Coronary artery (tissue), 2 donors: ENCODE data around the gene TENT5A.
"Not testable (repeated sequence)": the region's sequence is repeated elsewhere in the genome, so short reads cannot be mapped to it uniquely, and the experiment has no call there.

Experiments
- DNase-seq: peaks from one replicate; pipeline ENCODE4 v3.0.0-alpha.2; 2017; ENCODE audit warnings: low spot score
- H3K27ac ChIP-seq, 2 donors: fragments of 200-600 bp; sonication (generic); one replicate each; pipeline ENCODE4 v1.5.1; 2016 to 2019
- H3K4me3 ChIP-seq: fragments of 200-600 bp; sonication (generic); 2 replicates; pipeline ENCODE4 v1.5.1; 2016; ENCODE audit warnings: mild to moderate bottlenecking, moderate library complexity
- TF ChIP-seq, protein P1 (sequence below): fragments of 200-600 bp; sonication (generic); IDR thresholded peaks from one replicate; pipeline ENCODE4 v1.5.1; 2019; ENCODE audit warnings: antibody characterized with exemption

TENT5A gene

DNA sequence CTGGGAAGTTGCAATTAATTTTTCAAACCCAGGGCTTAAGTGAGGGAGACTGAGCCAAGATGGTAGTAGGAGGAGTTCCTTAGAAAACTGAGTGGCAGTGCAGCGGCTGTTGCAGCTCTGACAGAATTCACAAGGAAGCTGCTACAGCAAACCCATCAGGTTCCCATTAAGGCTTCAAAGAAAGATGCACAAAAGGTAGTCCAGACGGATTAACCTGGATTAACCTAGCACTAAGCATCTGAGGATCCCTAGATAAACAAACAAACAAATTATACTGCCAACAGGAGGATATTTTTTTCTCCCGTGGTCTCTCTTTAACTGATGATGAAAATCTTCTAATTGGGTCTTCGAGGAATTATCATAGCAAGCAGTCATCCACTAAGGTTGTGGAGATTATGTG lies 5.2 kb downstream of the TENT5A start:
- TF ChIP-seq, protein P1, sequence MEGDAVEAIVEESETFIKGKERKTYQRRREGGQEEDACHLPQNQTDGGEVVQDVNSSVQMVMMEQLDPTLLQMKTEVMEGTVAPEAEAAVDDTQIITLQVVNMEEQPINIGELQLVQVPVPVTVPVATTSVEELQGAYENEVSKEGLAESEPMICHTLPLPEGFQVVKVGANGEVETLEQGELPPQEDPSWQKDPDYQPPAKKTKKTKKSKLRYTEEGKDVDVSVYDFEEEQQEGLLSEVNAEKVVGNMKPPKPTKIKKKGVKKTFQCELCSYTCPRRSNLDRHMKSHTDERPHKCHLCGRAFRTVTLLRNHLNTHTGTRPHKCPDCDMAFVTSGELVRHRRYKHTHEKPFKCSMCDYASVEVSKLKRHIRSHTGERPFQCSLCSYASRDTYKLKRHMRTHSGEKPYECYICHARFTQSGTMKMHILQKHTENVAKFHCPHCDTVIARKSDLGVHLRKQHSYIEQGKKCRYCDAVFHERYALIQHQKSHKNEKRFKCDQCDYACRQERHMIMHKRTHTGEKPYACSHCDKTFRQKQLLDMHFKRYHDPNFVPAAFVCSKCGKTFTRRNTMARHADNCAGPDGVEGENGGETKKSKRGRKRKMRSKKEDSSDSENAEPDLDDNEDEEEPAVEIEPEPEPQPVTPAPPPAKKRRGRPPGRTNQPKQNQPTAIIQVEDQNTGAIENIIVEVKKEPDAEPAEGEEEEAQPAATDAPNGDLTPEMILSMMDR: no peak
- Histone ChIP-seq H3K27ac (peak overlapping the region in 1 of 2 donors; percentile 18), H3K4me3 (peak overlapping the region; percentile 90)
- DNase-seq: no peak

DNA sequence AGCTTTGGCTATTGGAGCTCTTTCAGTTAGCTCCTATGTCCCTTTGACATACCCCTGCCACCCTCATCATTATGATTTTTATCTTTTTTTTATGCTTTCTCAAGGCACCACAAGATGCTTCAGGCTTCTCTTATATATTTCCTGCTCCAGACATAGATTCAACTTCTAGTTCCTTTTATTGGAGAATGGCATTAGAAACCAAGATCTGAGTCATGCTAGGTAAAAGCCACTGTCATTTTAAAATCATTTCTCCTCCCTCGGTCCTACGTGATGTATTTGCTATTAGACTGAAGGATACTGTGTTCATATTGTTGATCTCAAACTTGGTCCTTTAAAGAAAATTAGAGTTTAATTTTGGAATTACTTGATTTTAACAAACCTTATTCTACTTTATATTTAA lies 8.3 kb downstream of the TENT5A start:
- no peak overlapping the region for H3K4me3 ChIP-seq
- H3K27ac ChIP-seq: no peak overlapping the region
- TF ChIP-seq, protein P1: no peak
- no peak for DNase-seq

DNA sequence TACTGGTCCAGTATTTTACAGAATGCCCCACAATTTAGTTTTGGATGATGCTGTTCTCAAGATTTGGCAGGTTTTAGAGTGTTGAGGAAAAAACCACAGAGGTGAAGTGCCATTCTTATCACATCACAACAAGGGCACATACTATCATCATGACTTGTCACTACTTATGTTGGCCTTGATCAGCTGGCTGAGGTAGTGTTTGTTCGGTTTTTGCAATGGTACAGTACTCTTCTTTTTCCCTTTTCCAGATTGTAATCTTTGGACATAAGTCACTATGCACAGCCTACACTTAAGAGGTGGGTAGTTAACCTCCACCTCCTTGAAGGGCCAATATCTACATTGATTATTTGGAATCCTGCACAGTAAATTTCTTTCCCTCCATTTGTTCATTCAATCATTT lies 8.8 kb downstream of the TENT5A start:
- no peak for DNase-seq
- TF ChIP-seq, protein P1: no peak
- Histone ChIP-seq H3K4me3 (no peak overlapping the region), H3K27ac (no peak overlapping the region)

DNA sequence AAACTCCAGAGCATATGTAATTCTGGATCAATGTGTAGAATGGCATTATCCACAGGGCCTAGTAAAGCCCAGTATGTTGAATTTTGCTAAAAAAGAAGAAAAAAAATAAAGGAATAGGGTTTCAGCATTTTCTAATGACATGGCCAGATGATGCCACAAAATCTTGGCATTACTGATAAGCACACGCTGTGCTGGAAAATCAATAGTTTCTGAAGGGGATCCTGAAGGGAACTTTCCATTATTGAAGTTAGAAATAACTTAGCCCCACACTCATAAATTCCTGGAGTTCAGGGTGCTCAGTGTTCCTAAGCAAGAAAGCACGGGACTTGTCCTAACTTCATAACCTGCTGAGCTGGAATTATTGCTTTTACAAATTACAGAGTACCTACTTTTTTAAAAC lies 10.8 kb downstream of the TENT5A start:
- Histone ChIP-seq H3K4me3 (no peak overlapping the region), H3K27ac (no peak overlapping the region)
- DNase-seq: no peak
- TF ChIP-seq, protein P1: no peak

DNA sequence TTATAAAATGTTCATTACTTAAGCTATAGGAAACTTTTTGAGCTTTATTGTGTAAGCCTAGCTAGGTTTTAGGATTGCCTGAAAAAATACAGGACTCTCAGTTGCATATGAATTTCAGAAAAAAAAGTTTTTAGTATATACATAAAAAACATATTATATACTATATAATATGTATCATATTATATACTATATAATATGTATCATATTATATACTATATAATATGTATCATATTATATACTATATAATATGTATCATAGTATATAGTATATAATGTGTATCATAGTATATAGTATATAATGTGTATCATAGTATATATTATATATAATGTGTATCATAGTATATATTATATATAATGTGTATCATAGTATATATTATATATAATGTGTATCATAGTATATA lies 11.9 kb downstream of the TENT5A start:
- DNase-seq, H3K4me3 ChIP-seq, H3K27ac ChIP-seq: not testable (repeated sequence)

DNA sequence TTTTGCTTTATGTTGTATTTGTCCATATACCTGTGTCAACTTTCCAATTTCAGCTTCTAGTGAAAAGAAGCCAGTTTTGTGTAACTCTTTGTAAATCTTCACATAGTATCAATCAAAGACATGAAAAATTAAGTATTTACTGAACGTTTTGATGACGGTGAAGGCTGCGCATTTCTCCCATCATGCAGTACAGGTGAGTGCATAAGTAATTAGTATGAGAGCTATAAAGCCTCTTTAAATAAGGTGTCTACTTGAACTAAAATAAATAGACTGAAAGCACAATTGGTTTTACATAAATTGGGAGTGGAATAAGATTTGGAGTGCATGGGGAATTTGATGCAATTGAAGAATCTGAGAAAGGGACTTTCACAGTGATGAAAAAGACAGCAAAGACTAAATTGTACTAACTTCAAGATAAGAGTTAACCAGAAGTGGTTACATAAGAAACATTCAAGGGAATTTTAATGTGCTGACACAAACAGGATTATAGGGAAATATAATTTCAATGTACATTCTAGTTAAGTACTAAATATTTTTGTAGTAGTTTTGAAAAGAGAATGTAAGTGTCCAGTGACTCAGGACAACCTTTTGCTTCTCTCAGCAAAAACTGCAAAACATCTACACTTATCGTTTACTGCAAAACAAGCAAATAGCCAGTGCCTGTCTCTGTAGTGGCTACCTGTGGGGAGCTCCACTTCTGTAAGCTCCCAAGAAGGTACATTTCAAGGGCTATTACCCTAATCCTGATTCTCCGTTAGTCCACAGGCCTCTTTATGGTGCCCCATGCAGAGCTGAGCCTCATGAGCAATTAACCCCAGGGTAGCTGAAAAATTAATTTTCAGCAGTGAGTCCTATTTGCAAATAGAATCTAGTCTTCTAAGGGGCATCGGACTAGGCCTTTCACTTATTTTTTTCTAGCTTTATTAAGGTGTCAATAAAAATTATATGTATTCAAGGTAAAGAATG lies 13.0 kb downstream of the TENT5A start:
- DNase-seq: no peak
- TF ChIP-seq, protein P1: no peak
- no peak overlapping the region for H3K4me3 ChIP-seq
- H3K27ac ChIP-seq: no peak overlapping the region

DNA sequence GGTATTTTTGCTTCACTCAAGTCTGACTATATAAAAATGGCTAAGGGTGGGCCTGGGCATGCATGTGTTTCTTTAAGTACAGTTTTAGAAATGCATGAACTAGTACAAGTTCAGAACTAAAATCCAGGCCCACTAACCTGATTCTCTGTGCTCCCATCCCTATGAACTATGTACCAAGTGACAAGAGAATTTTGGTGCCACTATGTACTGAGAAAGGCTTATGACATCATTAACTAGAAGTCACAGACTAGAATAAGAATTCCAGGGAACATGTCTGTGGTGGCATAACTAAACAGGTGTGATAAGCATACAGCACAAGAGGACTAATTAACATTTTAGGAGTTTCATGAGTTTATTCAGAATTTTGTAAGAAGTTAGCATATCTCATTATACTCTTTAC lies 16.1 kb downstream of the TENT5A start:
- TF ChIP-seq, protein P1: no peak
- DNase-seq: no peak
- no peak overlapping the region for H3K4me3 ChIP-seq
- no peak overlapping the region for H3K27ac ChIP-seq
